ENCODE data around the gene RAP2C. TPM values are rescaled to one million over a fixed set of nuclear protein-coding genes. Genes with fewer than 3 reads are reported as not detected.
"Not testable (repeated sequence)": the region's sequence is repeated elsewhere in the genome, so short reads cannot be mapped to it uniquely, and the experiment has no call there.

RAP2C gene
- polyA plus RNA-seq, 3 donors, result 46.0 to 54.1 (median 47.2) TPM

DNA sequence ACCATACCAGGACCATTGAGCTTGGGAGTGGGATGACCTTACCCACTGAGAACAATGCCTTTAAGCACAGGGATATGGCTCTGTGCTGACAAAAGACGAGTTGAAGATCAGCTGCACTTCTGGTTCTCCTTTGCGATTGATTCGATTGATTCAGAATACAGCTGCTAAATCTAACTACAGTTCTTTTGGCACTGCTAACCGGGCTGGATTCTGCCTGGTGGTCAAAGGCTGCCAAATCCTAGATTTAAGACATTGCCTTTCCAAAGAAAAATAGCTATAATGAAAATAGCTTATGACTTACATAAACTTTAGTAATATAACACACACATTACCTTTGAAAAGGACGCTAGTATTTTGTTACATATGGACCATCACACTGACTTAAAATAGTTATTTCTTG is 18.3 kb downstream of the RAP2C start:
- no peak for DNase-seq (ENCODE audit: low read depth in 3 of 3, low spot score in 2 of 3)

- no peak for DNase-seq (ENCODE audit: low read depth in 3 of 3, low spot score in 2 of 3)
Measured at GRCh38 chrX:132199941-132200340, 19.3 kb downstream of the RAP2C start.

DNA sequence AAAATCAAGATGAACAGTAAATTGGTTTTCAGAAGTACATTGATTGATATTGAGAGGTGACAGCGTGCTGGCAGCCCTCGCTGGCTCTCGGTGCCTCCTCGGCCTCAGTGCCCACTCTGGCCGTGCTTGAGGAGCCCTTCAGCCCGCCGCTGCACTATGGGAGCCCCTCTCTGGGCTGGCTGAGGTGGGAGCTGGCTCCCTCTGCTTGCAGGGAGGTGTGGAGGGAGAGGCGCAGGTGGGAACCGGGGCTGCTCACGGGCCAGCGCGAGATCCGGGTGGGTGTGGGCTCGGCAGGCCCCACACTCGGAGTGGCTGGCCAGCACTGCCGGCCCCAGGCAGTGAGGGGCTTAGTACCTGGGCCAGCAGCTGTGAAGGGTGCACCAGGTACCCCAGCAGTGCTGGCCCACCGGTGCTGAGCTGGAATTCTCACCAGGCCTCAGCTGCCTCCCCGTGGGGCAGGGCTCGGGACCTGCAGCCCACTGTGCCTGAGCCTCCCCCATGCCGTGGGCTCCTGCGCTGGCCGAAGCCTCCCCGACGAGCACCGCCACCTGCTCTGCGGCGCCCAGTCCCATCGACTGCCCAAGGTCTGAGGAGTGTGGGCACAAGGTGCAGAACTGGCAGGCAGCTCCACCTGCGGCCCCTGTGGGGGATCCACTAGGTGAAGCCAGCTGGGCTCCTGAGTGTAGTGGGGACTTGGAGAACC is 25.2 kb downstream of the RAP2C start:
- DNase-seq (ENCODE audit: low read depth in 3 of 3, low spot score in 2 of 3), result no peak

DNA sequence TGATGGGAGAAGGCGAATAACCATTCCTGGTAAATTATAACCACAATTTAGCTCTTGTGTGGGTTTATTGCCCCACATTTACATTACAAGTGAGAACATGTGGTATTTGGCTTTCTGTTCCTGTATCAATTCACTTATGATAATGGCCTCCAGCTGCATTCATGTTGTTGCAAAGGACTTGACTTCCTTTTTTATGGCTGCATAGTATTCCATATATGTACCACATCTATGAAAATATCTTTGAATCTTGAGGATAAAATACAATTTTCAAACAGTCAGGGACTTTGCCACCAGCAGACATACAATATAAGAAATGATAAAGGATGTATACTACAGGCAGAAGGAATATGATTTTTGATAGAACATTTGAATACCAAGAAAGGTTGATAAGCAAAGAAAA is 27.3 kb downstream of the RAP2C start:
- DNase-seq (ENCODE audit: low read depth in 3 of 3, low spot score in 2 of 3), result no peak

DNA sequence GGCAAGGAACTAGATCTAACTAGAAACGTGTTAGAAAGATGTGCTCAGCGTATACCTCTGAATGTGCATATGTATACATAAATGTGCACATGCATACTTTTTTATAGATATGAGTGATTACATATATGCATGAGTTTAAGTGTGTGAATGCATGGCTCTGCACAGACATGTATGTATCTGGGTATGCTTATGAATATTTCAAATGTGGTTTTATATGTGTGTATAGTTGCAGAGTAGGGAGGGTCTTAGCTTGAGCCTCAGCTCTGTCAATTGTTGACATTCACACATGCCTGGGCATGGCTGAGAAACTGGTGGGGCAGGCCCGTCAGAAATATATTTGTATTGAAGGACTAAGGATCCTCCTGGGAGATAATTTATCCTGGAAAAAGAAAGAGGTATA is 31.1 kb downstream of the RAP2C start:
- no peak for DNase-seq (ENCODE audit: low read depth in 3 of 3, low spot score in 2 of 3)

- no peak for DNase-seq (ENCODE audit: low read depth in 3 of 3, low spot score in 2 of 3)
Measured at GRCh38 chrX:132187451-132187850, 31.8 kb downstream of the RAP2C start.

DNA sequence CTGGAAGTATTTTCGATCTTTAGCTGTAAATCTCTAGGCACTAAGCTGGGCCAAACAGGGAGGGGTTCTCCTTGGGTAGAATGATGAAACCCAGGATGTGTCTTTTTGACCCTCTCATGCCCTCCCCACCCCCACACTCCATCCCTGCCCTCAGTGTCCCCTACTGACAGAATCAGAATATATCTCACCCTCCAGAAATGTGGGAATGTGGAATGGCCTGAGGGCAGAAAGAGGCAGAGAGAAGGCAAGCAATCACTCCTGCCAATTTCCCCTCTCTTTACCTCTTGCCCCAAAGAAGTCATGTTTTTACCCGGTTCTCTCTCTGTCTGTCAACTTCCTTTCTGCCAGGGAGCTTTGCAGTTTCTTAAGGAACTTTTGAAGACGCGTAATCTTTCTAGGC is 34.4 kb downstream of the RAP2C start:
- DNase-seq (ENCODE audit: low read depth in 3 of 3, low spot score in 2 of 3), result no peak

GRCh38 chrX:132181364-132181763 is 37.9 kb downstream of the RAP2C start:
- DNase-seq (ENCODE audit: low read depth in 3 of 3, low spot score in 2 of 3), result no peak

DNA sequence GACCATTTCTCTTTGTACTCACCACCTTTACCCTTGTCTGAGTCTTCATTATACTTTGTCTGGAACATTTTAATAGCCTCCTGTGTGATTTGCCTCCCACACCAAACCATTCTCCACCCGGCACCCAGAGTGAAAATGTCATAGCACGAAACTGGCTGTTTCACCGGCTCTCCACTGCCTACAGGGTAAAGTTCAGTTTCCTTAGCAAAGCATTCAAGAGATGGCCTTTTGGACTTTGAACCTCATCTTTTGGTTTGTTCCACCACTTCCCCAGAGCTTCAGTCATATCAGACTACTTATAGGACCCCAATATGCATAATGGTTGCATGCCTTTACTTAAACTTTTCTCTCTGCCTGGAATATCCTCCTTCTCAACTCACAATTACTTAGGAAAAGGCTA is 38.3 kb downstream of the RAP2C start:
- no peak for DNase-seq (ENCODE audit: low read depth in 3 of 3, low spot score in 2 of 3)

DNA sequence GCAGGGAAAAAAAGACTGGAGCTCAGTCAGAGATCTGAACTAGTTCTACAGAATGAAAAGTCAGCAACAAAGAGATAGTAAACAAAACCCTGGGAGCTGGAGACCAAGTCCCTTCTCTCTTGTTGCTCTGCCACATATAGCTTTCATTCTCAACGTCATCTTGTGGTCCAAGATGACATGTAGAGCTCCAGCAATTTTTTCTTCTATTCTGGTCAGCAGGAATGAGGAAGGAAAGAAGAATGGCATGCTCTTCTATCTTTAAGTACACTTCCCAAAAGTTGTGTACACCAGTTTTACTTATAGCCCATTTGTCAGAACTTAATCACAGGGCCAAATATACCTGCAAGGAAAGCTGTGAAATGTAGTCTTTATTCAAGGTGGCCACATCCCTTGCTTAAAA is 45.6 kb downstream of the RAP2C start:
- no peak for DNase-seq (ENCODE audit: low read depth in 3 of 3, low spot score in 2 of 3)

- no peak for DNase-seq (ENCODE audit: low read depth in 3 of 3, low spot score in 2 of 3)
Measured at GRCh38 chrX:132171881-132172280, 47.4 kb downstream of the RAP2C start.

GRCh38 chrX:132171478-132171877 is 47.8 kb downstream of the RAP2C start:
- no peak for DNase-seq (ENCODE audit: low read depth in 3 of 3, low spot score in 2 of 3)

- DNase-seq (ENCODE audit: low read depth in 3 of 3, low spot score in 2 of 3), result no peak
Measured at GRCh38 chrX:132169554-132169953, 49.7 kb downstream of the RAP2C start.

GRCh38 chrX:132165651-132166050 is 53.6 kb downstream of the RAP2C start:
- DNase-seq (ENCODE audit: low read depth in 3 of 3, low spot score in 2 of 3), result no peak

GRCh38 chrX:132165005-132165404 is 54.2 kb downstream of the RAP2C start:
- DNase-seq (ENCODE audit: low read depth in 3 of 3, low spot score in 2 of 3), result no peak

- not testable (repeated sequence) for DNase-seq (ENCODE audit: low read depth in 3 of 3, low spot score in 2 of 3)
Measured at GRCh38 chrX:132163094-132163493, 56.2 kb downstream of the RAP2C start.

DNA sequence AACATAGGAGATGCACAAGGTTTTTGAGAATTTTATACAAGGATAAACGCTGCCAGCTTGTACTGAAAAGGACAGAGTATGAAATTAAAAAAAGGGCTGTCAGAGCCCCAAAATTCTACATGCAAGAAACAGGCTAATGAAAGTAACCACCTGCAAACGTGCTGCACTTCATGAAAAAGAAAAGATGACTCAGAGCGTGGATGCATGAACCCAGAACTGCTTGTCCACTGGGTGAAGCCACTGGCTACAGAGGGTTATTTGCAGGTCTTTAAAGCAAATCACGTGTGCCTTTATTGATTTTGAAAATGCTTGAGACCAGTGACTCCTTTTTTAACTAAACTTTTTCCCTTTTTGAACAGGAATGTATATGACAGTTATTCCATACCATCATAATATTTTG is 66.1 kb downstream of the RAP2C start:
- no peak for DNase-seq (ENCODE audit: low read depth in 3 of 3, low spot score in 2 of 3)

Other genes starting within 250 kb of the RAP2C start
- 10 to 100 TPM in 1 of 3 donors, 1 to 10 TPM in 2; 9.3 to 10.8 (median 9.5) TPM for gene STK26, start 196.1 kb downstream of the RAP2C start, polyA plus RNA-seq (ENCODE audit: insufficient read length in 3 of 3)
- gene FRMD7, start 91.4 kb downstream of the RAP2C start, polyA plus RNA-seq (ENCODE audit: insufficient read length in 3 of 3), result 1 to 10 TPM; 1.6 to 1.7 (median 1.7) TPM

All from right renal cortex interstitium (tissue), 3 donors.